ENCODE data around the gene TMEM248.
A peak's percentile ranks its signal among the peaks of the same experiment; 100 is the strongest.
"Not testable (repeated sequence)": the region's sequence is repeated elsewhere in the genome, so short reads cannot be mapped to it uniquely, and the experiment has no call there.

TMEM248 gene

DNA sequence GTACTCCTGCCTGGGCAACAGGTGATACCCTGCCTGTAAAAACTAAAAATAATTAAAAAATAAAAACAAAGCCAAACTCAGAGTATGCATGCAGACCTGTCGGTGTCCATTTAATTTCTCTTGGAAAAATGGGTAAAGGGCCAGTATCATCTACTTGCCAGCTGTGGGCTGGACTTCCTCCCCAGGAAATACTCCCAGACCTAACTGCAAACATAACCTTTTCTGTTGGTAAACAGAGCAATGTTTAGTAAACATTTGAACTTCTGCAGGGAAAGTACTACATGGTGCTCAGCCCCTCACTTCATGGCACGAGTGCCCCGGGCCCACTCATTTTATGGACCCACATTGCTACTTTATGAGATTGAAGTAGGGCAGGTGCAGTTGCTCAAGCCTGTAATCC, 10.2 kb upstream of the TMEM248 start:
- DNase-seq: no peak

DNA sequence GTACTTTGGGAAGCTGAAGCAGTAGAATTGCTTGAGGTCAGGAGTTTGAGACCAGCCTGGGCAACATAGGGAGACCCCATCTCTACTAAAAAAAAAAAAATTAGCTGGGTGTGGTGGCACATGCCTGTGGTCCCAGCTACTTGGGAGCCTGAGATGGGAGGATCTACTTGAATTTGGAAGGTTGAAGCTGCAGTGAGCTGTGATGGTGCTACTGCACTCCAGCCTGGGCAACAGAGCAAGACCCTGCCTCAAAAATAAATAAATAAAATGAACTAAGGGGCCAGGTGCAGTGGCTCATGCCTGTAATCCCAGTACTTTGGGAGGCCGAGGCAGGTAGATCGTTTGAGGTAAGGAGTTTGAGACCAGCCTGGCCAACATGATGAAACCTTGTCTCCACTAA, 9.8 kb upstream of the TMEM248 start:
- DNase-seq: not testable (repeated sequence)

DNA sequence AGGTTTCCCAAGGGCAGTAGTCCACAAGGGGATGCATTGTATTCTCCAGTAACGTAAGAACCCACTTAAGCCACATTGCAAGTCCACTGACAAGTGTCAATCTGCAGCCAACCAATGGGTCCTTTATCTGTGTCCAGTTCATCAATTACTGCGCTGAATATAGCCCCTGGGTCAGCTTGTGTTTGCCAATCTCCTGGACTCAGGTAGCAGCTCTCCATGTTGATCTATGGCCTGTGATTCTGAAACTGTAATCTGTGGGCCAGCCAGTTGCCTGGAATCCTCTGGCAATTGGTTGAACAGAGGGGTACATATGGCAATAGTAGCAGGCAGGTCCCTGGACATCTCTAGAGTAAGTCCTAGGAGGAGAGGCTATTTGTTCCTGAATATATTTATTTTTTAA, 8.8 kb upstream of the TMEM248 start:
- DNase-seq: no peak

DNA sequence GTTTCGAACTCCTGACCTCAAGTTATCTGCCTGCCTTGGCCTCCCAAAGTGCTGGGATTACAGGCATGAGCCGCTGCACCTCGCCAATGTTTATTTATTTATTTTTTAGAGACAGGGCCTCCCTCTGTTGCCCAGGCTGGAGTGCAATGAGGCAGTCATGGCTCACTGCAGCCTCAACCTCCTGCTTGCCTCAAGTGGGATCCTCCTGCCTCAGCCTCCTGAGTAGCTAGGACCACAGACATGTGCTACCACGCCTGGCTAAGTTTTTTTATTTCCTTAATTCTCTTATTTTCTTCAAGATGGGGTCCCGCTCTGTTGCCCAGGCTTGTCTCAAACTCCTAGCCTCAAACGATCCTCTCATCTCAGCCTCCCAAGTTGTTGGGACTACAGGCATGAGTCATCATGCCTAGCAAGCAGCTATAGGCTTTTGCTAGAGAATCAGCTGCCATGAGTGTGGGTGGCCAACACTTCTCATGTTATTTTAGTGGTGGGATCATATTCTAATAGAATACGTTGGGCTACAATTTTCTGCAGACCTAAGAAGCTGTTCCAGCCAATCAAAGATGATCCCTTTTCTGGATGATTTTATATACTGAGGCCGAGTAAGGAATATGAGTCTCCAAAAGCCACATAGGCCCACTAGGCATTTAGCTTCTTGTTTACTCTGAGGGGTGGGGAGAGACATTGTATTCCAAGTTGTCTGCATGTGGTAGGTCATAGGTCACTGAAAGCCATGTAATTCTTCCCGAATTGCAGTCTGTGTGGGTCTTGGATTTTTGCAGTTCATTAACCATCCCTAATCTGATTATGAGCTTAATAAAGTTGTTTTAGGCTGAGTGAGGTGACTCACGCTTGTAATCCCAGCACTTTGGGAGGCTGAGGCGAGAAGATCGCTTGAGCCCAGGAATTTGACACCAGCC, 7.6 kb upstream of the TMEM248 start:
- no peak for DNase-seq

DNA sequence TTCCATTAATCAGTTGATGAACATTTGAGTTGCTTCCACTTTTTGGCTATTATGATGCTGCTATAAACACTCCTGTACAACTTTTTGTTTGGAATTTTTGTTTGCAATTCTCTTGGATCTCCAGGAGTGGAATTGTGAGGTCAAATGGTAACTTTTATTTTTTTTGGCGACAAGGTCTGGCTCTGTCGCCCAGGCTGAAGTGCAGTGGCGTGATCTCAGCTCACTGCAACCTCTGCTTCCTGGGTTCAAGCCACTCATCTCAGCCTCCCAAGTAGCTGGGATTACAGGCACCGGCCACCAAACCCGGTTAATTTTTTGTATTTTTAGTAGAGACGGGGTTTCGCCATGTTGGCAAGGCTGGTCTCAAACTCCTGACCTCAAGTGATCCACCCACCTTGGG, 3.1 kb upstream of the TMEM248 start:
- not testable (repeated sequence) for DNase-seq

DNA sequence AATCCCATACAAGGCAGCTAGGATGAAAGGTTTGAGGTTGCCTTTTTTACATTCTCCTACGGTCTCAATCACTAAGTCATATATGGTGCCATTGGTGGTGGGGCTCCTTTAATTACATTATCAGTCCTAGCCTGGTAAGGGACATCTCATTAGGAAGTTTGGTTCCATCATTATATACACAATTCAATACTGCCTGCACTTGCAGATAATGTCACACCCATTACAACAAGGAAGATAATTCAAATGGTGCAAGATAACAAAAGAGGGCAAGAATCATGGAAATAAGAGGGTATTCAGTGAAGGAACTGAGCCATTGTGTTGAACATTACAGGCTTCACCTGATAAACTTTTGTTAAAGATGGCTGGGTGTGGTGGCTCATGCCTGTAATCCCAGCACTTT, 1.7 kb upstream of the TMEM248 start:
- DNase-seq: no peak

DNA sequence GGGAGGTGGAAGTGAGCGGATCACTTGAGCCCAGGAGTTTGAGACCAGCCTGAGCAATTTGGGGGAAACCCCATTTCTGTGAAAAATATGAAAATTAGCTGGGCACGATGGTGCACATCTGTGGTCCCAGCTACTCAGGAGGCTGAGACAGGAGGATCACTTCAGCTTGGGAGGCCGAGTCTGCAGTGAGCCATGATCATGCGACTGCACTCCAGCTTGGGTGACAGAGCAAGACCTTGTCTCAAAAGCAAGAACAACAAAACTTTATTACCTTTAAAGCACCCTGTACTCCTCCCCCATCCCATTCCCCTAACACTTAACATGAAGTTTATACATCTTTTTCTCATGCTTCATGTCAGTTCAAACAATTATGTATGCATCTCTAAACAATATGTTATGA, 1.3 kb upstream of the TMEM248 start:
- no peak for DNase-seq

DNA sequence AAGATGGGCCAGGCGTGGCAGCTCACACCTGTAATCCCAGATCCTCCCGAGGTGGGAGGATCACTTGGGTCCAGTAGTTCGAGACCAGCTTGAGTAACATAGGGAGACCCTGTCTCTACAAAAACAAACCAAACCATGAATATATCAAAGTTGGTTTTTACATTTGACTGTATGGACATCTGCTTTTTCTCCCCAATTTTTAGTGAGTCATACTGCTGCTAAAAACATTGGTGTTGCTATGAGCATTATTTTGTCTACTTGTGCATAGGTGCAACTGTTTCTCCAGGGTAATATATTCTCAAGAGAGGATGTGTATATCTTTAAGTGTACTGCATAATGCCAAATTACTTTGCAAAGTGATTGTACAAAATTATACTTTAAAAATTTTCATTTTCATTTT, 769 bp upstream of the TMEM248 start:
- no peak for DNase-seq

DNA sequence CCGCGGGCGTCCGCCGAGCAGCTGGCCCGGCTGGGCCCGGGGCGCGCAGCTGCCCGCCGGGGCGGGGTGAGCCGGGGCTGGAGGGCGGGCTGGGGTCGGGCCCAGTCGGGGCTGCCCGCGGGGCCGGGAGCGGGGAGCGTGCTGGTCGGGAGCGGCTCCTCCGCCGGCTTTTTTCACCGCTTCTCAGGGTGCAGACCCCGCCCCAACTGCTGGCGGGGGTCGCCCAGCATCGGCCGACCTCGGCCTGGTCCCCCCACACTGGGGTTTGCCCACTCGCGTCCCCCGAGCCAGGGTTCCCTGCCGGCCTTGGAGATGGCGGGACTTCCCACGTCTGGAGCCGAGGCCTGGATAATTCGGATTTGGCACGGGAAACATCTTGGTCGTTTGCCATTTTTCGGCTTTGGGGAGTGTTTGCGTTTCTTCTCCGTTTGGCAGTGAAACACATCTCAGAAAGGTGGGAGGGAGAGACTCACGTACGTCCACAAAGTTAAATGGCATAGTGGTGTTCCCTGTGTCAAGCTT, 432 bp downstream of the TMEM248 start:
- DNase-seq: peak; percentile 80

DNA sequence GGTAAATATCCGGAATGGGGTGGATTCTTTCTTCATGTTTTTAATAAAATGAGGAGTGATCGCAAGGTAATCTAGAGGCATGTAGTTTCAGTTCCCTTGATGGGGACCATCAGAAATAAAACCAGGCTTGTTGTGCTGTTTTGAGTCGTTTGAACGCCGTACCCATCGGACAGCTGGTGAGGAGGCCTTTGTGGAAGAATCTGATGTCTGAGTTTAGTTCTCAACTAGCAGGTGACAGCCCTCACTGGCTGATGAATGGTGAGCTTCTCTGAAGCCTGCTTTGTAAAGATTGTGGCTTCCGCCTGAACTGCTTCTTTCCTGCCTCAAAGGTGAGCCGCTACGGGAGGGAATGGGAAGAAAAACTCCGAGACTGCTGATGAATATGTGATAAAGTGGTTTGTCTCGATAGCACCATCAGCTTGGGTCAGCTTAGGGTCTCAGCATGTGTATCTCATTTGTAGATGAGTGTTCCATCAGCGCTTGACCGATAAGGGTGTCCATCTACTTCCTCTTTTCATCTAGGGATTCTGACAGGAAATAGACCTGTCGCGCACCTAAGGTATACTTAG, 977 bp downstream of the TMEM248 start:
- peak; percentile 49 for DNase-seq

DNA sequence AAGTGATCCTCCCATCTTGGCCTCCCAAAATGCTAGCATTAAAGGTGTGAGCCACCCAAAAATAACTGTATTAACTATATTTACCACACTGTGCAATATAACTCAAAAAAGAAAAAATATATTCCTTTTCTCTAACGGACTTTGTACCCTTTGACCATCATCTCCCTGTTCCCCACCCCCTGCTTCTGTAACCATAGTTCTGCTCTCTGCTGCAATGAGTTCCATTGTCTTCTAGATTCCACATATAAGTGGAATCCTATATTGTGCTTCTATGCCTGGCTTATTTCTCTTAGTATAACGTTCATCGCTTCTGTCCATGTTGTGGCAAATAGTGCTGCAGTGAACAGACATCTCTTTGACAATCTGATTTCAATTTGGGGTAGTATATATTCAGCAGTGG, 4.2 kb downstream of the TMEM248 start:
- DNase-seq: no peak

DNA sequence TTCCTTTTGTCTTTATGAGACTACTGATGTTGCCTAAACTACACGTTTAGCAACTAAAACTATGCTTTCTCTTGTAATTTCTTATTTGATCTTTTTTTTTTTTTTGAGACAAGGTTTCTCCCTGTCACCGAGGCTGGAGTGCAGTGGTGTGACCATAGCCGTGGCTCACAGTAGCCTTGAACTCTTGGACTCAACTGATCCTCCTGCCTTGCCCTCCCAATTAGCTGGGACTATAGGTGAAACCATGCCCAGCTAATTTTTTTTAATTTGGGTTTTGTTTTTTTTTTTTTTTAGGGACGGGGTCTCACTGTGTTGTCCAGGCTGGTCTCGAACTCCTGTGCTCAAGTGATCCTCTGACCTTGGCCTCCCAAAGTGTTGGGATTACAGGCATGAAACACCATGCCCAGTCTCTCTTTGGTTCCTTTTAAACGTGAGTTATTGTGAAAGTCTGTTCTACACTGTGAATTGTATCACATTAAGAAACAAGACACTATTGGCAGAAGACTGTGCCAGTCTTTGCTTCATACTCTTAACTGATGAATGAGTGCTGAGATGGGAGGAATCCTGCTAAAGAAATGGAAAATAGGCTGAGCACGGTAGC, 6.4 kb downstream of the TMEM248 start:
- DNase-seq: no peak

DNA sequence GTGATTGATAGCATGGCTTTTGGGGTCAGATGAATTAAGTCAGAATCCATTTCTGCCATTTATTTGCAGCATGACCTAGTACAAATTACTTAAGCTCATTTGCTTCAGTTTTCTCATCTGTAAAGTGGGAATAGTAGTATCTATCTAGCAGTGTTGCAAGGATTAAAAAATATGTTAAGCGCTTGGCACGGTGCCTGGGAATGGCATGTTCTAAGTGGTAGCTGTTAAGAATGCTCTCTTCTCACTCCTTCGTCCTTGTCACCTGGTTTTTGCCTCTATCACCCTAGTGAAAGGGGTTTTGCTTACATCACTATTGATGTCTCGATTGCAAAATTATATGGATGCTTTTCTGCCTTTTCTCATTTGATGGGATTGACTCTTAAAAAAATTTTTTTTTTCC, 7.4 kb downstream of the TMEM248 start:
- no peak for DNase-seq

DNA sequence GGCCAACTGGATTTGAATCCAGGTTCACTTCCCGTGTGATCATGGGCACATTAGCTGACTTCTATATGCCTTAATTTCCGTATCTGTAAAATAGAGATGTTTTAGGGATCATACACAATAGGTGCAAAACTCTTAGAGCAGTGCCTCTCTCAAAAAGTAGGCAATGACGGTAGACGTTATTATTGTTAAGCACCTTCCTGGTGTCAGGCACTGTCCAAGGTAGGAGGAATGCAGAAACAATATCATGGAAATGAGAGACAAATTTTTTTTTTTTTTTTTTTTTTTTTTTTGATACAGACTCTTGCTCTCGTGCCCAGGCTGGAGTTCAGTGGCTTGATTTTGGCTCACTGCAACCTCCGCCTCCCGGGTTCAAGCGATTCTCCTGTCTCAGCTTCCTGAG, 8.1 kb downstream of the TMEM248 start:
- no peak for DNase-seq

DNA sequence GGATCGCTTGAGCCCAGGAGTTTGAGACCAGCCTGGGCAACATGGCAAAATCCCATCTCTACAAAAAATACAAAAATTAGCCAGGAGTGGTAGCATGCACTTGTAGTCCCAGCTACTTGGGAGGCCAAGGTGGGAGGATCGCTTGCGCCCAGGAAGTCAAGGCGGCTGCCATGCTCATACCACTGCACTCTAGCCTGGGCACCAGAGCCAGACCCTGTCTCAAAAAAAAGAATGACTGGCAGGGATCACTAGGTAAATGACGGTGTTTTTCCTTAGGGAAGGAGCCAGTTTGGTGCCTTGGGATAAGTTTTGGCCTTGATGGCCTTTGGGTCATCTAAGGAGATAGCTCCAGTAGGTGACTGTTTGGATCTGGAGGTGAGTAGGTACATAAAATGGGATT, 8.9 kb downstream of the TMEM248 start:
- no peak for DNase-seq

DNA sequence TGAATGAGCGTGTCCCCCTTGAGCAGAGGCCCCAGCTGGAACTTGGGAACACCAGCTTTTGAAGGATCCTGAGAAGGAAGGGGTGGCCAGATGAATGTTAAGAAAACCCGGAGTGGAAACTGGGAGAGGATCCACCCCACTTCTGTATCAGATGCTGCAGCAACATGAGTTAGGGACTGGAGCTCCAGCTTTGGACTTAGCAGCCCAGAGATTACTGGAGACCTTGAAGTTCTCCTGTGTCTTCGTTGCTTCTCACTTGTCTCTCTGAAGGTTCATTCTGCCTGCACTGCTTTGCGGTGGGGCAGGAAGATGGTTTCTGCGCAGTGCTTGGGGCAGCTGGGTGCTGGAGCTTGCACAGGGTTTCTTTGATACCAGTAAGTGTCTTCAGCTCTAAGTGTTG, 9.3 kb downstream of the TMEM248 start:
- DNase-seq: peak; percentile 44

DNA sequence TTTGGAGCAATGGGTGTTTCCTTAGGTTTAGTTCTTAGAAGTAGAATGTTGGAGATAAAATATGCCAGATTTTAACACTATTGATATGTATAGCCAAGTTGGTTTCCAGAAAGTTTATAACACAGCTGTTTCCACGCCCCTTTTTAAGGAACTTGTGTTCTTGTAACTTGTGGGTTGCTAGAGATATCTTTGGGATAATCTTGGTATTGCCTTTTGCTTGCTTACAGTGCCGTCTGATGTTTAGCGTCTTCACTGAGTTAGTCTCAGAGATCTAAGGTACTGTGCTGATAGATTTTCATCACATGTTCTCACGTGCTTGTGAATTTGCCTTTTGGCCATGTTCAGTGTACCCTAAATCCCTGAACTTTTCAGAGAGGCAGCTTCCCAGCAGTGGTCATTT, 12.4 kb downstream of the TMEM248 start:
- no peak for DNase-seq

DNA sequence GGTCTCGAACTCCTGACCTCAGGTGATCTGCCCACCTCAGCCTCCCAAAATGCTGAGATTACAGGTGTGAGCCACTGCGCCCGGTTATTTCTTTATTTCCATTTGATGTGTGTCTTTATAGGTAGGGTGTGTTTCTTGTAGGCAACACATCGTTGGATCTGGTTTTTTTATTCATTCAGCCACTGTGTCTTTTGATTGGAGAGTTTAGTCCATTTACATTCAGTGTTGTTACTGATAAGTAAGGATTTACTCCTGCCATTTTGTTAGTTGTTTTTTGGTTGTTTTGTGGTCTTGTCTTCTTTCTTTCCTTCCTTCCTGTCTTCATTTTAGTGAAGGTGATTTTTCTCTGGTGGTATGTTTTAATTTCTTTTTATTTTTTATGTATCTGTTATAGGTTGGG, 16.9 kb downstream of the TMEM248 start:
- DNase-seq: no peak

DNA sequence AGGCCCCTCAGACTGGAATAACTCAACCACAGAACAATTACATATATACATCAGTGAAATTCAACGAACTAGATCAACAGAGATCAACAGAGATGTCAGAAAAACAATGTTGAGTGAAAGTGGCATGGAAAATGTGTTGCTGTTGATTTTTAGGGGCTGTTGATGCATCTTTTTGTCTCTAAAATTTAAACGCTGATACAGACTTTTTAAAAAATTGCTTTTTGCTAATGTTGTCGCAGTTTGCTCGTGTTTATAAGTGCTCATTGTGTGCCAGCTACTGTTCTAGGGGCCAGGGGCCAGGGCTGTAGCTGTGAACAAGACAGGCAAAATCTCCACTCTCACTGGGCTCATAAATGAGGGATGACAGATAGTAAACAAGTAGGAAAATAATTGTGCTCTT, 18.3 kb downstream of the TMEM248 start:
- DNase-seq: no peak

DNA sequence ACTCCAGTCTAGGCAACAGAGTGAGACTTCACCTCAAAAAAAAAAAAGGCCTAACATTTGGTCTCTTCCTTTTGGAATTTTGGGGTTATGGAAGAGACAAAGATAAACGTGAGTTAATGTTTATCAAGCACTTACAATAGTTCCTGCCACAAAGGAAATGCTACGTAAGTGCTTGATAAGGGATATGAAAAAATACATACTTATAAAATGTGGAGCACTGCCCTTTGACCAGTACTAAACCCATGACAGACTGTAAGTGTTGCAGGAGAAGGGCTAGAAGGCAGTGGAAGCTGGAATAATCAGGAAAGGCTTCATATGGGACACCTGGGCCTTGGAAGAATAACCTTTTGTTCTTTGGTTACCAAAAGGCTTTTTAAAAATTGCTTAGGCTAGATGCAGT, 25.5 kb downstream of the TMEM248 start:
- no peak for DNase-seq

DNA sequence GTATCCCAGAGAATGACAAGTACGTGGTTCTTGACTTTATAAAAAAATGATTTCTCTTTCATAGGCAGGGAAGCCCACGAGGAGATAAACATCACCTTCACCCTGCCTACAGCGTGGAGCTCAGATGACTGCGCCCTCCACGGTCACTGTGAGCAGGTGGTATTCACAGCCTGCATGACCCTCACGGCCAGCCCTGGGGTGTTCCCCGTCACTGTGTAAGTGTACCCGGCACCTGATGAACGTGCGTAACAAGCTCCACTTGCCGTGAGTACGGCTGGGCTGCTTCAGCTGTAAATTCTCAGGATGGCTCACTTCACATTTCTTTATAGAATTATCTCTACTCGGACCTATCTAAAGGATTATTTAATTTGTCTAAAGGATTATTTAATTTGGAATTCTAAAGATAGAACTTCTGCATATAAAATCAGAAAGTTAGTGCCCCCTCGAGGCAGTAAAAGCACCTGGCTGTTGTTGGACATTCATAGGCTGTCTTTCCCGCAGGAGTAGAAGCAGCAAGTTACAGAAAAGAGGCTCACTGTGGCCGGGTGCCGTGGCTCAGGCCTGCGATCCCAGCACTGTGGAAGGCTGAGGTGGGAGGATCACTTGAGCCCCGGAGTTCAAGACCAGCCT, 27.6 kb downstream of the TMEM248 start:
- no peak for DNase-seq

DNA sequence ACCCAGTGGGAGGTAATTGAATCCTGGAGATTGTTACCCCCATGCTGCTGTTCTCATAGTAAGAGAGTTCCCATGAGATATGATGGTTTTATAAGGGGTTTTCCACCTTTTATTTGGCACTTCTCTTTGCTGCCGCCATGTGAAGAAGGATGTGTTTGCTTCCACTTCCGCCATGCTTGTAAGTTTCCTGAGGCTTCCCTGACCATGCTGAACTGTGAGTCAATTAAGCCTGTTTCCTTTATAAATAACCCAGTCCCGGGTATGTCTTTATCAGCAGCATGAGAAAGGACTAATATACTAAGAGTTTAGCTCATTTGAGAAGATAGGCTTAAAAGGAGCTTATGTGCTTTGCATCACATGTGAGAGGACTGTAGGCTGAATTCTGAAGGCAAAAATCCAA, 29.3 kb downstream of the TMEM248 start:
- DNase-seq: no peak

DNA sequence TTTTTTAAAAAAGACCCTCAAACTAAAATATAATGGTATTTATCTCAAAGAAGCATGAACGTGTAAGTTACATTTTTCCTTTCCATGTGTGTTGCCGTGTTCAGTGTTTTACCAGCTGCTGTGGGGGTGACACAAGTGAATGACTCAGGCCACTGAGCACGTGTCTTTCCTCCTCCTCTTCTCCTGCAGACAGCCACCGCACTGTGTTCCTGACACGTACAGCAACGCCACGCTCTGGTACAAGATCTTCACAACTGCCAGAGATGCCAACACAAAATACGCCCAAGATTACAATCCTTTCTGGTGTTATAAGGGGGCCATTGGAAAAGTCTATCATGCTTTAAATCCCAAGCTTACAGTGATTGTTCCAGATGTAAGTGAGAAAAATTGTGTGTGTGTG, 29.7 kb downstream of the TMEM248 start:
- DNase-seq: no peak
